Measurements from ENCODE around the gene CDH13. TPM values are rescaled to one million over a fixed set of nuclear protein-coding genes. Genes with fewer than 3 reads are reported as not detected.

The CDH13 gene
- polyA plus RNA-seq, 3 donors: 1.0 to 7.7 (median 2.8) TPM

- WGBS, 3 donors: 50 to 72% (median 70%) methylated on average over 5 of the region's 5 CpGs
- no peak overlapping the region for H3K27ac ChIP-seq (ENCODE audit: low read depth, low read length)
Measured at GRCh38 chr16:83603723-83604570, 977.2 kb downstream of the CDH13 start.

- 77 to 88% (median 82%) methylated on average over 7 of the region's 7 CpGs for WGBS, 3 donors
- H3K27ac ChIP-seq (ENCODE audit: low read depth, low read length): no peak overlapping the region
Measured at GRCh38 chr16:83606486-83607030, 979.8 kb downstream of the CDH13 start.

- no peak overlapping the region for H3K27ac ChIP-seq (ENCODE audit: low read depth, low read length)
- 68 to 87% (median 85%) methylated on average over 4 of the region's 4 CpGs for WGBS, 3 donors
Measured at GRCh38 chr16:83609178-83609577, 982.4 kb downstream of the CDH13 start.

GRCh38 chr16:83615141-83615952 lies 988.6 kb downstream of the CDH13 start:
- WGBS, 3 donors: 55 to 72% (median 57%) methylated on average over 7 of the region's 7 CpGs
- H3K27ac ChIP-seq (ENCODE audit: low read depth, low read length): no peak overlapping the region

GRCh38 chr16:83615953-83616350 lies 989.2 kb downstream of the CDH13 start:
- WGBS, 3 donors: 66 to 88% (median 84%) methylated on average over 8 of the region's 8 CpGs
- no peak overlapping the region for H3K27ac ChIP-seq (ENCODE audit: low read depth, low read length)

GRCh38 chr16:83619381-83620150 lies 992.8 kb downstream of the CDH13 start:
- H3K27ac ChIP-seq (ENCODE audit: low read depth, low read length): no peak overlapping the region
- 50 to 56% (median 51%) methylated on average over 12 of the region's 12 CpGs for WGBS, 3 donors

GRCh38 chr16:83622010-83622409 lies 995.2 kb downstream of the CDH13 start:
- H3K27ac ChIP-seq (ENCODE audit: low read depth, low read length): no peak overlapping the region
- WGBS, 3 donors: 79 to 88% (median 81%) methylated on average over 7 of the region's 7 CpGs

- WGBS, 3 donors: 66 to 82% (median 77%) methylated on average over 17 of the region's 17 CpGs
Measured at GRCh38 chr16:83623091-83623730, 996.4 kb downstream of the CDH13 start.

GRCh38 chr16:83623892-83624291 lies 997.1 kb downstream of the CDH13 start:
- 54 to 78% (median 70%) methylated on average over 6 of the region's 6 CpGs for WGBS, 3 donors

More at GRCh38 chr16:83623091-83623730, 996.4 kb downstream of the CDH13 start:
- no peak overlapping the region for H3K27ac ChIP-seq (ENCODE audit: low read depth, low read length)

GRCh38 chr16:83624429-83625120 lies 997.8 kb downstream of the CDH13 start:
- WGBS, 3 donors: 70 to 87% (median 84%) methylated on average over 11 of the region's 11 CpGs
- no peak overlapping the region for H3K27ac ChIP-seq (ENCODE audit: low read depth, low read length)

More at GRCh38 chr16:83623892-83624291, 997.1 kb downstream of the CDH13 start:
- no peak overlapping the region for H3K27ac ChIP-seq (ENCODE audit: low read depth, low read length)

- H3K27ac ChIP-seq (ENCODE audit: low read depth, low read length): no peak overlapping the region
- 88 to 93% (median 91%) methylated on average over 13 of the region's 13 CpGs for WGBS, 3 donors
Measured at GRCh38 chr16:83626204-83626603, 999.4 kb downstream of the CDH13 start.

- H3K27ac ChIP-seq (ENCODE audit: low read depth, low read length): no peak overlapping the region
- WGBS, 3 donors: 82 to 94% (median 93%) methylated on average over 13 of the region's 13 CpGs
Measured at GRCh38 chr16:83626676-83627075, 999.9 kb downstream of the CDH13 start.

GRCh38 chr16:83627996-83628395 lies 1001.2 kb downstream of the CDH13 start:
- 73 to 87% (median 87%) methylated on average over 7 of the region's 7 CpGs for WGBS, 3 donors
- no peak overlapping the region for H3K27ac ChIP-seq (ENCODE audit: low read depth, low read length)

- WGBS, 3 donors: 44 to 64% (median 56%) methylated on average over 3 of the region's 3 CpGs
- H3K27ac ChIP-seq (ENCODE audit: low read depth, low read length): no peak overlapping the region
Measured at GRCh38 chr16:83629426-83629825, 1002.7 kb downstream of the CDH13 start.

GRCh38 chr16:83629836-83630235 lies 1003.1 kb downstream of the CDH13 start:
- H3K27ac ChIP-seq (ENCODE audit: low read depth, low read length): no peak overlapping the region
- WGBS, 3 donors: 49 to 82% (median 75%) methylated on average over 5 of the region's 5 CpGs

- whole genome bisulfite sequencing, 3 donors: 66 to 84% (median 76%) methylated on average over 6 of the region's 6 CpGs
- H3K27ac ChIP-seq (ENCODE audit: low read depth, low read length): no peak overlapping the region
Measured at GRCh38 chr16:83630979-83631378, 1004.2 kb downstream of the CDH13 start.

- 83 to 94% (median 92%) methylated on average over 9 of the region's 9 CpGs for WGBS, 3 donors
- H3K27ac ChIP-seq (ENCODE audit: low read depth, low read length): no peak overlapping the region
Measured at GRCh38 chr16:83633286-83633685, 1006.5 kb downstream of the CDH13 start.
